Suprapubic skin (tissue), 4 donors: ENCODE measurements around the gene CLEC3A. TPM values are rescaled to one million over a fixed set of nuclear protein-coding genes. Genes with fewer than 3 reads are reported as not detected.
"Not testable (repeated sequence)": the region's sequence is repeated elsewhere in the genome, so short reads cannot be mapped to it uniquely, and the experiment has no call there.

Source experiments
- DNase-seq, 2 donors: peaks; one replicate each; pipeline ENCODE4 v3.0.0-alpha.2; 2019; ENCODE audit warnings: low spot score in 2 of 2
- H3K27ac ChIP-seq: fragments of 200-600 bp; sonication (generic); one replicate; pipeline ENCODE4 v1.5.1; 2019
- H3K27me3 ChIP-seq: fragments of 200-600 bp; sonication (generic); one replicate; pipeline ENCODE4 v1.5.1; 2019
- H3K36me3 ChIP-seq: fragments of 200-600 bp; sonication (generic); one replicate; pipeline ENCODE4 v1.5.1; 2019
- H3K4me1 ChIP-seq: fragments of 200-600 bp; sonication (generic); one replicate; pipeline ENCODE4 v1.5.1; 2019
- H3K4me3 ChIP-seq: fragments of 200-600 bp; sonication (generic); one replicate; pipeline ENCODE4 v1.5.1; 2019; ENCODE audit warnings: mild to moderate bottlenecking
- H3K9me3 ChIP-seq: fragments of 200-600 bp; sonication (generic); one replicate; pipeline ENCODE4 v1.5.1; 2019
- EP300 ChIP-seq: sonication (generic); formaldehyde crosslinking; IDR thresholded peaks from one replicate; pipeline ENCODE4 v1.6.1; 2017; ENCODE audit warnings: antibody characterized with exemption
- POLR2A ChIP-seq, 2 donors: fragments of 450-650 bp; IDR thresholded peaks; one replicate each; pipeline ENCODE4 v1.6.1; 2017; ENCODE audit warnings: antibody characterized with exemption in 2 of 2, mild to moderate bottlenecking in 2 of 2, moderate library complexity in 2 of 2
- POLR2AphosphoS5 ChIP-seq, 3 donors: sonication (generic); formaldehyde crosslinking; IDR thresholded peaks; one replicate each; pipeline ENCODE4 v1.6.1; 2017; ENCODE audit warnings: antibody characterized with exemption in 3 of 3
- WGBS: methylation state at CpG from one replicate; pipeline ENCODE4 v1.1.5; 2018; 5-methylcytosine and 5-hydroxymethylcytosine counted together
- total RNA-seq, 4 donors: library from RNA; depleted of rRNA; stranded (reverse); fragments of >200 nt; gene quantifications; one replicate each; pipeline ENCODE4 v1.1.0, GENCODE V29; 2016
- TF ChIP-seq, protein P1 (sequence below), 2 donors: fragments of 200-600 bp in 1 of 2; fragments of 450-650 bp in 1 of 2; sonication (generic) in 1 of 2; IDR thresholded peaks; one replicate each; pipeline ENCODE4 v1.5.1; 2016 to 2019; ENCODE audit warnings: antibody characterized with exemption in 2 of 2, mild to moderate bottlenecking in 1 of 2, moderate library complexity in 1 of 2

Gene CLEC3A
- total RNA-seq, 4 donors from 2014 or later: not detected

DNA sequence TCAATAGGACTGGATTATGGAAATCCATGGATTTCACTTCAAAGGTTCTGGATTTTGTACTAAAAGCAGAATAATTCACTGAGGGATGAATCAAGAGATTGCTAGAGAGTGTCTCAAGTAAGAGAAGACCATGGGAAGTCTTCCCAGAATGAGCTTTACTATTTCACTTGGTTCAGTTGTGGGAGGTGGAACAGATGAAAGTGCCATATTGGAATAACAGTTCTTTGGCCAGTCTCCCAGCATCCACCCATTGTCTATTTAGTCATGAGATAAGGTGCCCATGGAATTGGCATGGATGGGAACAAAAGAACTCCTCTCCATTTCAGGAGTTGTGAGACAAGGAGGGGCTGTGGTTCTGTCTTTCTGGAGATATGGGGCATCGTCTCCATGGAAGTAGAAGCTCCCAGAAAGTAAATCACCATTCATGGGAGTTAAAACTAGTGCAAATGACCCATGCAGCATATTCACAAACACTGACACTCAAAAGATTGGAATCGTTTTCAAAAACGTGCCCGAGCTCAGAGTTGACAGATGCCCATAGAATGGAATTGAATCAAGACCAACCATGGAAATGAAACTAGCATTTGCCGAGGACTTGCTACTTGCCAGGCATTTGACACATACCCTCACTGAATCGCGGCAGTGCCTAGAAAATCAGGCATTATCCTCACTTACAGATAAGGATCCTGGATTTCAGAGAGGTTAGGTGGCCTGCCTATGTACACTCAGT is 36.2 kb upstream of the CLEC3A start:
- no peaks in the 10 kb centered on the region for H3K36me3 ChIP-seq
- no peak overlapping the region for H3K27ac ChIP-seq
- H3K9me3 ChIP-seq: no peaks in the 10 kb centered on the region
- no peak for DNase-seq
- H3K27me3 ChIP-seq: no peaks in the 10 kb centered on the region
- TF ChIP-seq POLR2AphosphoS5 (IDR thresholded peaks at IDR 0.05): no peak
- TF ChIP-seq POLR2A (IDR thresholded peaks at IDR 0.05): no peak
- TF ChIP-seq EP300: no peak
- TF ChIP-seq, protein P1, sequence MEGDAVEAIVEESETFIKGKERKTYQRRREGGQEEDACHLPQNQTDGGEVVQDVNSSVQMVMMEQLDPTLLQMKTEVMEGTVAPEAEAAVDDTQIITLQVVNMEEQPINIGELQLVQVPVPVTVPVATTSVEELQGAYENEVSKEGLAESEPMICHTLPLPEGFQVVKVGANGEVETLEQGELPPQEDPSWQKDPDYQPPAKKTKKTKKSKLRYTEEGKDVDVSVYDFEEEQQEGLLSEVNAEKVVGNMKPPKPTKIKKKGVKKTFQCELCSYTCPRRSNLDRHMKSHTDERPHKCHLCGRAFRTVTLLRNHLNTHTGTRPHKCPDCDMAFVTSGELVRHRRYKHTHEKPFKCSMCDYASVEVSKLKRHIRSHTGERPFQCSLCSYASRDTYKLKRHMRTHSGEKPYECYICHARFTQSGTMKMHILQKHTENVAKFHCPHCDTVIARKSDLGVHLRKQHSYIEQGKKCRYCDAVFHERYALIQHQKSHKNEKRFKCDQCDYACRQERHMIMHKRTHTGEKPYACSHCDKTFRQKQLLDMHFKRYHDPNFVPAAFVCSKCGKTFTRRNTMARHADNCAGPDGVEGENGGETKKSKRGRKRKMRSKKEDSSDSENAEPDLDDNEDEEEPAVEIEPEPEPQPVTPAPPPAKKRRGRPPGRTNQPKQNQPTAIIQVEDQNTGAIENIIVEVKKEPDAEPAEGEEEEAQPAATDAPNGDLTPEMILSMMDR (IDR thresholded peaks at IDR 0.05): no peak
- no peak overlapping the region for H3K4me3 ChIP-seq
- WGBS: 93% methylated on average over 7 of the region's 7 CpGs
- H3K4me1 ChIP-seq: no peaks in the 10 kb centered on the region

DNA sequence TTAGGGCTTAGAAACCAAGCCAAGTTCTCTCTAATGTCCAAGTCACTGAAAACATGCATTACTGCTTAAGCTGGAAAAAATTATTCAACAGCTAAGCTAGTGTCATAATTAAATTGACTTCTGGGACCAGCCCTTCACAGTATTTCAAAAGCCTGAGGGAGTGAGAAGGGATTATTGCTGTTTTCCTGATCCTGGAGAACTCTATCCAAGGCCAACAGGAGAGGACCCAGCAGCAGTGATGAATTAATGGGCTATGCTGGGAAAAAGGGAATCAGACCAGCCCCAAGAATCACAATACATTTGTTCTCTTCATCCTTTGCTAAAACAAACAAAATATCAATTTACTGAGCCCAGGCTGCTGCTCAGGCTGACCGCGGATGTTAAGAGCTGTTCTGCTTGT is 34.5 kb upstream of the CLEC3A start:
- Histone ChIP-seq H3K36me3 (no peaks in the 10 kb centered on the region), H3K27ac (no peak overlapping the region), H3K27me3 (no peaks in the 10 kb centered on the region), H3K4me3 (no peak overlapping the region), H3K4me1 (no peaks in the 10 kb centered on the region), H3K9me3 (no peaks in the 10 kb centered on the region)
- TF ChIP-seq POLR2AphosphoS5 (IDR thresholded peaks at IDR 0.05): no peak
- TF ChIP-seq, protein P1 (IDR thresholded peaks at IDR 0.05): no peak
- no peak for TF ChIP-seq POLR2A (IDR thresholded peaks at IDR 0.05)
- TF ChIP-seq EP300: no peak
- WGBS: 68% methylated on average over 2 of the region's 2 CpGs
- DNase-seq: no peak

DNA sequence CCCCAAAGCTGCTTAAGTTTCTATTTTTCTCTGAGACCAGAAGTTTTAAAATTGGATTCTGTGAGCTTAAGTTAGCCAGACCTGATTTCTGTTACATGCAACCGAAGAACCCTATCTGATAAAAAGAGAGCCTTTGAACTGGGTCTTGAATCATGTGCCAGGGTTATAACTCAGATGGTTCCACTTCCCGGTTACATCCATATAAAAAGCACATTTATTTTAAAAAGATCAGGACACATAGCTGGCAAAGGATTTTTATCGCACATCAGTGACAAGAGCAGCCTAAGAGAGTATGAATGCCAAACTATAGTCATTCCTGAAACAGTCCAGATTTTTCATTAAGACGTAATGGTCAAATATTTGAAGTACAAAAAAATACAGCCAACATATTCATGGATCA is 32.5 kb upstream of the CLEC3A start:
- Histone ChIP-seq H3K27me3 (no peaks in the 10 kb centered on the region), H3K27ac (no peak overlapping the region), H3K4me1 (peaks cover 3% of the 10 kb centered on the region), H3K4me3 (no peak overlapping the region), H3K9me3 (no peaks in the 10 kb centered on the region), H3K36me3 (no peaks in the 10 kb centered on the region)
- TF ChIP-seq POLR2A (IDR thresholded peaks at IDR 0.05) (no peak), EP300 (no peak), POLR2AphosphoS5 (IDR thresholded peaks at IDR 0.05) (no peak)
- TF ChIP-seq, protein P1 (IDR thresholded peaks at IDR 0.05): no peak
- no peak for DNase-seq
- WGBS: 87% methylated on average over 4 of the region's 4 CpGs

DNA sequence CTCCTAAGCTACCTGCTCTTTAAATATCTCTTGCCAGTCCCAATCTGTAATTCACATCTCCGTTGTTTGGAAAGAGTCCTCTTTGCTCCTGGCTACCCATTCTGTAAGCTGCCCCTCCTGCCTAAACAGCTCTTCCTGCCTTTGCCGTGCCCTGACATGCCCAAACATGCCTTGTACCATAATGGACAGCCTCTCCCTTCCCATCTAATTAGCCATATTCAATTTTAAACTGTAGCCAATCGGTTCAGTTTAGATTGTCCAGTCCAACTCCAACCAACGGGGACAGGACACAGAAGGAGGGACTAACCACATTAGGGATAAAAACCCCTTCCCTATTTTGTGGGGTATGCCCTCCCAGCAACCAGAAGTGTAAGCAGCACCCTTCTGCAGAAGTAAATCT is 30.6 kb upstream of the CLEC3A start:
- DNase-seq: no peak
- H3K4me3 ChIP-seq: no peak overlapping the region
- H3K27ac ChIP-seq: no peak overlapping the region
- TF ChIP-seq POLR2AphosphoS5 (IDR thresholded peaks at IDR 0.05) (no peak), POLR2A (IDR thresholded peaks at IDR 0.05) (no peak), EP300 (no peak)
- TF ChIP-seq, protein P1 (IDR thresholded peaks at IDR 0.05): no peak
- 55% methylated on average over 4 of the region's 4 CpGs for WGBS
- no peaks in the 10 kb centered on the region for H3K27me3 ChIP-seq
- peaks cover 3% of the 10 kb centered on the region for H3K4me1 ChIP-seq
- H3K9me3 ChIP-seq: no peaks in the 10 kb centered on the region
- H3K36me3 ChIP-seq: no peaks in the 10 kb centered on the region

DNA sequence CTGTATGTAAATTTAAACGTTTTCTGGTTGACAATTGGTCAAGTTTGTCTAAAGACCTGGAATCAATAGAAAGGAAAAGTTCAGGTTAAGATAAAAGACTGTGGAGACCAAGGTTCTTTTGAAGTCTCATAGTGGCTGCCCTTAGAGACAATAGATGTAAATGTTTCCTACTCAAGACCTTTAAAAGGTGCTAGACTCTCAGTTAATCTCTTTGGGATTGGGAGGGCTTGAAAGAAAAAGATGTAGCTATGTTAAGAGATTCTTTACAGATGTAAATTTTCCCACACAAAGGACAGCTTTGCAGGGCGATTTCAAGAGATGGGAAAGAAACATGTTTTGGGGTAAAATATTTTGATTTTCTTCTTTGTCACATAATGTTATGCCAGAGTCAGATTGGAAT is 30.0 kb upstream of the CLEC3A start:
- WGBS: 52% methylated on average over 2 of the region's 2 CpGs
- H3K27ac ChIP-seq: not testable (repeated sequence)

More for the DNA sequence above, 30.0 kb upstream of the CLEC3A start:
- not testable (repeated sequence) for H3K9me3 ChIP-seq, H3K4me1 ChIP-seq, DNase-seq, H3K36me3 ChIP-seq, H3K27me3 ChIP-seq, H3K4me3 ChIP-seq
